AG09309 (cell line): ENCODE data around the gene TRAF3IP1.
"Not testable (repeated sequence)": the region's sequence is repeated elsewhere in the genome, so short reads cannot be mapped to it uniquely, and the experiment has no call there.

Source experiments
- DNase-seq: peaks from one replicate; pipeline ENCODE4 v3.0.0-alpha.2; 2010; ENCODE audit warnings: low read depth
- H3K4me3 ChIP-seq: 2 replicates; pipeline ENCODE4 v1.5.1; 2011; ENCODE audit warnings: mild to moderate bottlenecking, low read depth, low read length, moderate library complexity; ENCODE audit not compliant: control insufficient read depth
- CTCF ChIP-seq: IDR thresholded peaks from 2 replicates; pipeline ENCODE4 v1.5.1; 2011; ENCODE audit warnings: mild to moderate bottlenecking, low read depth, low read length, inconsistent platforms; ENCODE audit not compliant: insufficient read depth, control insufficient read depth; ENCODE audit errors: missing control alignments

Gene TRAF3IP1

GRCh38 chr2:238441262-238442114 is 121.2 kb downstream of the TRAF3IP1 start:
- DNase-seq: no peak
- TF ChIP-seq CTCF: no peak
- H3K4me3 ChIP-seq: no peak overlapping the region

GRCh38 chr2:238442257-238442656 is 121.9 kb downstream of the TRAF3IP1 start:
- not testable (repeated sequence) for H3K4me3 ChIP-seq, DNase-seq

GRCh38 chr2:238444242-238444641 is 123.9 kb downstream of the TRAF3IP1 start:
- no peak for TF ChIP-seq CTCF
- DNase-seq: no peak
- no peak overlapping the region for H3K4me3 ChIP-seq

- no peak for TF ChIP-seq CTCF
- DNase-seq: no peak
- H3K4me3 ChIP-seq: no peak overlapping the region
These were observed 125.3 kb downstream of the TRAF3IP1 start for GRCh38 chr2:238445409-238446190.

- TF ChIP-seq CTCF: no peak
- DNase-seq: no peak
- no peak overlapping the region for H3K4me3 ChIP-seq
These were observed 126.1 kb downstream of the TRAF3IP1 start for GRCh38 chr2:238446371-238446770.

- no peak overlapping the region for H3K4me3 ChIP-seq
- no peak for DNase-seq
- no peak for TF ChIP-seq CTCF
These were observed 128.0 kb downstream of the TRAF3IP1 start for GRCh38 chr2:238448031-238448955.
